HEK293 (cell line): Measurements from ENCODE around the gene TAS2R60.
A peak's percentile ranks its signal among the peaks of the same experiment; 100 is the strongest.

ENCODE experiments used
- CTCF ChIA-PET: fragments of 350-600 bp; formaldehyde crosslinking; extraction: SDS; loops from one replicate; lab custom pipeline; 2021; ENCODE audit warnings: antibody characterized with exemption; lab: Yijun Ruan, JAX
- POLR2A ChIA-PET: fragments of 300-600 bp; formaldehyde crosslinking; extraction: SDS; loops from one replicate; lab custom pipeline; 2020; ENCODE audit warnings: antibody characterized with exemption, inconsistent platforms; lab: Yijun Ruan, JAX
- H3K27ac ChIP-seq: fragments of 200-500 bp; sonication (Bioruptor generic); 2 replicates; pipeline ENCODE4 v1.5.1; 2014; ENCODE audit warnings: low read depth, low read length, control low read depth, inconsistent platforms; ENCODE audit errors: extremely low read depth
- H3K36me3 ChIP-seq, 2 experiments: fragments of 200-500 bp in 1 of 2; sonication (Bioruptor generic) in 1 of 2; 1 replicate in 1 of 2; 2 replicates in 1 of 2; pipeline ENCODE4 v1.5.1; 2014 to 2017; ENCODE audit warnings: inconsistent platforms in 2 of 2, low read length in 2 of 2; ENCODE audit not compliant: control insufficient read depth in 2 of 2, insufficient read depth in 1 of 2
- H3K4me1 ChIP-seq: fragments of 200-500 bp; sonication (Bioruptor generic); 2 replicates; pipeline ENCODE4 v1.5.1; 2014; ENCODE audit warnings: mild to moderate bottlenecking, low read length, inconsistent platforms; ENCODE audit not compliant: control insufficient read depth, insufficient read depth
- H3K4me3 ChIP-seq: 2 replicates; pipeline ENCODE4 v1.5.1; 2011; ENCODE audit warnings: low read depth, mild to moderate bottlenecking, control low read depth, low read length, moderate library complexity
- H3K9me3 ChIP-seq: fragments of 200-500 bp; sonication (Bioruptor generic); 2 replicates; pipeline ENCODE4 v1.5.1; 2014; ENCODE audit warnings: low read depth, low read length, inconsistent platforms; ENCODE audit not compliant: control insufficient read depth, insufficient read depth
- KLF8 ChIP-seq: fragments of 450-650 bp; formaldehyde crosslinking; IDR thresholded peaks from 2 replicates; pipeline ENCODE4 v1.5.1; 2016; ENCODE audit warnings: missing biosample characterization, missing genetic modification characterization
- MZF1 ChIP-seq: fragments of 450-650 bp; formaldehyde crosslinking; IDR thresholded peaks from 2 replicates; pipeline ENCODE4 v1.5.1; 2017; ENCODE audit warnings: missing biosample characterization, missing genetic modification characterization, borderline replicate concordance
- RBAK ChIP-seq: fragments of 450-650 bp; formaldehyde crosslinking; IDR thresholded peaks from 2 replicates; pipeline ENCODE4 v1.5.1; 2016; ENCODE audit warnings: missing biosample characterization, missing genetic modification characterization
- YY2 ChIP-seq: fragments of 450-650 bp; formaldehyde crosslinking; IDR thresholded peaks from 2 replicates; pipeline ENCODE4 v1.5.1; 2016; ENCODE audit warnings: missing biosample characterization, missing genetic modification characterization
- ZBTB1 ChIP-seq: fragments of 450-650 bp; formaldehyde crosslinking; IDR thresholded peaks from 2 replicates; pipeline ENCODE4 v1.5.1; 2016; ENCODE audit warnings: missing biosample characterization, missing genetic modification characterization
- ZFHX2 ChIP-seq: fragments of 450-650 bp; formaldehyde crosslinking; conservative IDR thresholded peaks from 2 replicates; pipeline ENCODE4 v1.5.1; 2016; ENCODE audit warnings: missing biosample characterization, missing genetic modification characterization
- ZNF121 ChIP-seq: fragments of 450-650 bp; formaldehyde crosslinking; IDR thresholded peaks from 2 replicates; pipeline ENCODE4 v1.5.1; 2016; ENCODE audit warnings: missing biosample characterization, missing genetic modification characterization
- ZNF221 ChIP-seq: fragments of 450-650 bp; formaldehyde crosslinking; IDR thresholded peaks from 2 replicates; pipeline ENCODE4 v1.5.1; 2017; ENCODE audit warnings: missing biosample characterization, missing genetic modification characterization, borderline replicate concordance
- ZNF239 ChIP-seq: fragments of 450-650 bp; formaldehyde crosslinking; IDR thresholded peaks from 2 replicates; pipeline ENCODE4 v1.5.1; 2016; ENCODE audit warnings: missing biosample characterization, missing genetic modification characterization
- ZNF280D ChIP-seq: fragments of 450-650 bp; formaldehyde crosslinking; IDR thresholded peaks from 2 replicates; pipeline ENCODE4 v1.5.1; 2016; ENCODE audit warnings: missing biosample characterization, missing genetic modification characterization
- ZNF350 ChIP-seq: fragments of 450-650 bp; formaldehyde crosslinking; IDR thresholded peaks from 2 replicates; pipeline ENCODE4 v1.5.0; 2017; ENCODE audit warnings: missing biosample characterization, mild to moderate bottlenecking, missing genetic modification characterization
- ZNF621 ChIP-seq: fragments of 450-650 bp; formaldehyde crosslinking; IDR thresholded peaks from 2 replicates; pipeline ENCODE4 v1.5.1; 2017; ENCODE audit warnings: missing biosample characterization, missing genetic modification characterization
- ZNF701 ChIP-seq: fragments of 450-650 bp; formaldehyde crosslinking; IDR thresholded peaks from 2 replicates; pipeline ENCODE4 v1.5.1; 2016; ENCODE audit warnings: missing biosample characterization, missing genetic modification characterization
- ZNF837 ChIP-seq: fragments of 450-650 bp; formaldehyde crosslinking; IDR thresholded peaks from 2 replicates; pipeline ENCODE4 v1.5.1; 2016; ENCODE audit warnings: missing biosample characterization, missing genetic modification characterization
- ZSCAN23 ChIP-seq: fragments of 450-650 bp; formaldehyde crosslinking; IDR thresholded peaks from 2 replicates; pipeline ENCODE4 v1.5.1; 2016; ENCODE audit warnings: missing biosample characterization, missing genetic modification characterization
- TF ChIP-seq, protein P1 (sequence below): fragments of 450-650 bp; formaldehyde crosslinking; IDR thresholded peaks from 2 replicates; pipeline ENCODE4 v1.5.1; 2016; ENCODE audit warnings: missing biosample characterization, missing genetic modification characterization

Gene TAS2R60

DNA sequence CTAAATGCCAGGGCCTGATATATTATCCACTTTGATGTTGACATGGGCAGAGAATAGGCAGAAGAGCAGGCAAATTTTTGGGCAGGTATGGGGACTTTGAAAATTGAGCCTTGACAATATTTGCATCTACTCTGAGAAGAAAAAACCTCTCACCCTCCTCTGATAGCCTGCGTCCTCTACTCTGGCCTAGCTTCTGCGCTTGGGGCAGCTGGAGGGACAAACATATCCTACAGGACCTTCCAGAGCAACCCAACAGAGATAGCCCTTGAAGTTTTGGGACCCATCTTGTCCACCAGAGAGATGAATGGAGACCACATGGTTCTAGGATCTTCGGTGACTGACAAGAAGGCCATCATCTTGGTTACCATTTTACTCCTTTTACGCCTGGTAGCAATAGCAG lies at the start of gene TAS2R60:
TSS of gene TAS2R60 (plus strand) at position 301 of the 400 bp plus-strand sequence. CDS start at position 301, 0 bp downstream.
- Histone ChIP-seq H3K4me3 (no peak within 1 kb of the TSS), H3K27ac (no peak within 1 kb of the TSS), H3K9me3 (no peaks in the 10 kb centered on the region), H3K4me1 (no peaks in the 10 kb centered on the region), H3K36me3 (no peaks in the 10 kb centered on the region)
- TF ChIP-seq ZNF350 (tag by site-specific recombination): no peak
- TF ChIP-seq ZBTB1 (tag by site-specific recombination): no peak
- TF ChIP-seq, protein P1, sequence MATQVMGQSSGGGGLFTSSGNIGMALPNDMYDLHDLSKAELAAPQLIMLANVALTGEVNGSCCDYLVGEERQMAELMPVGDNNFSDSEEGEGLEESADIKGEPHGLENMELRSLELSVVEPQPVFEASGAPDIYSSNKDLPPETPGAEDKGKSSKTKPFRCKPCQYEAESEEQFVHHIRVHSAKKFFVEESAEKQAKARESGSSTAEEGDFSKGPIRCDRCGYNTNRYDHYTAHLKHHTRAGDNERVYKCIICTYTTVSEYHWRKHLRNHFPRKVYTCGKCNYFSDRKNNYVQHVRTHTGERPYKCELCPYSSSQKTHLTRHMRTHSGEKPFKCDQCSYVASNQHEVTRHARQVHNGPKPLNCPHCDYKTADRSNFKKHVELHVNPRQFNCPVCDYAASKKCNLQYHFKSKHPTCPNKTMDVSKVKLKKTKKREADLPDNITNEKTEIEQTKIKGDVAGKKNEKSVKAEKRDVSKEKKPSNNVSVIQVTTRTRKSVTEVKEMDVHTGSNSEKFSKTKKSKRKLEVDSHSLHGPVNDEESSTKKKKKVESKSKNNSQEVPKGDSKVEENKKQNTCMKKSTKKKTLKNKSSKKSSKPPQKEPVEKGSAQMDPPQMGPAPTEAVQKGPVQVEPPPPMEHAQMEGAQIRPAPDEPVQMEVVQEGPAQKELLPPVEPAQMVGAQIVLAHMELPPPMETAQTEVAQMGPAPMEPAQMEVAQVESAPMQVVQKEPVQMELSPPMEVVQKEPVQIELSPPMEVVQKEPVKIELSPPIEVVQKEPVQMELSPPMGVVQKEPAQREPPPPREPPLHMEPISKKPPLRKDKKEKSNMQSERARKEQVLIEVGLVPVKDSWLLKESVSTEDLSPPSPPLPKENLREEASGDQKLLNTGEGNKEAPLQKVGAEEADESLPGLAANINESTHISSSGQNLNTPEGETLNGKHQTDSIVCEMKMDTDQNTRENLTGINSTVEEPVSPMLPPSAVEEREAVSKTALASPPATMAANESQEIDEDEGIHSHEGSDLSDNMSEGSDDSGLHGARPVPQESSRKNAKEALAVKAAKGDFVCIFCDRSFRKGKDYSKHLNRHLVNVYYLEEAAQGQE (tag by site-specific recombination): no peak
- no peak for TF ChIP-seq ZNF239
- CTCF ChIA-PET: no interaction called here
- POLR2A ChIA-PET: no interaction called here

- Histone ChIP-seq H3K9me3 (no peaks in the 10 kb centered on the region), H3K4me3 (no peak overlapping the region), H3K36me3 (peaks cover 0 to 35% of the 10 kb centered on the region in 2 experiments; a peak in 1 of 3 replicates), H3K4me1 (no peaks in the 10 kb centered on the region), H3K27ac (no peak overlapping the region)
- ChIA-PET POLR2A (interaction anchor here (1.6 to 2.4 kb wide), 3 partner anchors 10 to 13 kb away, joined by 6 to 10 read pairs (median 7); no protein-coding TSS in a partner anchor), CTCF (interaction anchor here (0.6 to 2.2 kb wide), 4 partner anchors 10 to 69 kb away, joined by 3 to 7 read pairs (median 5); no protein-coding TSS in a partner anchor)
- peak; percentile 75; the same call in 1 of the 2 replicates for TF ChIP-seq MZF1 (tag by site-specific recombination)
- no peak for TF ChIP-seq RBAK
Observed at GRCh38 chr7:143394068-143394467, 49.2 kb upstream of the TAS2R60 start.

DNA sequence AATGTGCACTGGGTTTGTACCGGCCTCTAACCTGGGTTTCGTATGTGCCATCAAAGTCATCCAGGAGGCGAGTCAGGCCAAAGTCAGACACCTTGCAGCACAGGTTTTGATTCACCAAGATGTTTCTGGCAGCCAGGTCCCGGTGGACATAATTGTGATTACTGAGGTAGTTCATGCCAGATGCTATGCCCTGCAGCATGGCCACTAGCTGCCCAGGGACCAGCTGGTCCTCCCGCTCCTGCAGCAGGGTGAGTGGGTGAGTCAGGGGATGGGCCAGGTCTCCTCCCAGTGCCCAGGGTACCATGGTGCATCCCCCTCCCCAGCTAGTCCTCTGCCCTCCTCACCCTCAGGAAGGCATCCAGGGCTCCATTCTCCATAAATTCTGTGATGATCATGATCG lies 48.5 kb upstream of the TAS2R60 start:
- no peaks in the 10 kb centered on the region for H3K4me1 ChIP-seq
- ChIA-PET POLR2A (no interaction called here), CTCF (interaction anchor here (0.6 kb wide), 1 partner anchor 490 kb away, joined by 4 read pairs; no protein-coding TSS in a partner anchor)
- peaks cover 0 to 28% of the 10 kb centered on the region in 2 experiments; a peak in 1 of 3 replicates for H3K36me3 ChIP-seq
- no peaks in the 10 kb centered on the region for H3K9me3 ChIP-seq
- TF ChIP-seq ZNF701: no peak
- no peak for TF ChIP-seq ZNF280D
- TF ChIP-seq ZNF837 (tag by site-specific recombination): no peak
- no peak for TF ChIP-seq KLF8
- no peak for TF ChIP-seq ZNF621 (tag by site-specific recombination)
- no peak for TF ChIP-seq ZNF121
- TF ChIP-seq ZFHX2 (tag by site-specific recombination): no peak
- TF ChIP-seq ZSCAN23 (tag by site-specific recombination): no peak
- no peak for TF ChIP-seq YY2 (tag by site-specific recombination)
- TF ChIP-seq ZNF221 (tag by site-specific recombination): no peak
- no peak overlapping the region for H3K4me3 ChIP-seq
- H3K27ac ChIP-seq: no peak overlapping the region
